Tibial artery (tissue), 4 donors: ENCODE measurements around the gene FAM241A.

ENCODE experiments used
- DNase-seq, 2 donors: peaks; one replicate each; pipeline ENCODE4 v3.0.0-alpha.2; 2019
- H3K27ac ChIP-seq, 2 donors: fragments of 200-600 bp; sonication (generic) in 1 of 2; 1 replicate in 1 of 2; 2 replicates in 1 of 2; pipeline ENCODE4 v1.5.1; 2018 to 2019; ENCODE audit warnings: mild to moderate bottlenecking in 1 of 2
- H3K27me3 ChIP-seq, 2 donors: fragments of 200-600 bp; sonication (generic) in 1 of 2; one replicate each; pipeline versions ENCODE4 v1.5.1 to v1.6.0; 2016 to 2019
- H3K36me3 ChIP-seq, 3 donors: fragments of 200-600 bp; sonication (generic) in 2 of 3; one replicate each; pipeline ENCODE4 v1.5.1; 2016 to 2019; ENCODE audit warnings: mild to moderate bottlenecking in 2 of 3
- H3K4me1 ChIP-seq, 4 donors: fragments of 200-600 bp; sonication (generic) in 2 of 4; 1 replicate in 3 of 4; 2 replicates in 1 of 4; pipeline ENCODE4 v1.5.1; 2016 to 2019
- H3K4me3 ChIP-seq, 2 donors: fragments of 200-600 bp; sonication (generic) in 1 of 2; 1 replicate in 1 of 2; 2 replicates in 1 of 2; pipeline ENCODE4 v1.5.1; 2018 to 2019; ENCODE audit warnings: mild to moderate bottlenecking in 2 of 2
- H3K9me3 ChIP-seq, 3 donors: fragments of 200-600 bp; sonication (generic) in 1 of 3; one replicate each; pipeline ENCODE4 v1.5.1; 2016 to 2019
- intact Hi-C: fragments of 100-400 bp; cut with DNase I; formaldehyde crosslinking; loops from one replicate; pipeline ENCODE4 v1.15.0; 2023; ENCODE audit warnings: low total_unique reads
- TF ChIP-seq, protein P1 (sequence below), 2 experiments: fragments of 200-600 bp in 1 of 2; fragments of 450-650 bp in 1 of 2; IDR thresholded peaks; one replicate each; pipeline ENCODE4 v1.5.1; 2017 to 2019; ENCODE audit warnings: antibody characterized with exemption in 2 of 2, mild to moderate bottlenecking in 1 of 2, moderate library complexity in 1 of 2

FAM241A gene

GRCh38 chr4:112230879-112231778 is 85.9 kb downstream of the FAM241A start:
- Histone ChIP-seq H3K27me3 (no peaks in the 10 kb centered on the region), H3K4me3 (peak overlapping the region; percentile 91 to 92), H3K9me3 (no peaks in the 10 kb centered on the region), H3K4me1 (peaks cover 0 to 22% (median 4%) of the 10 kb centered on the region in 4 donors), H3K36me3 (no peaks in the 10 kb centered on the region), H3K27ac (peak overlapping the region; percentile 96 to 97)
- TF ChIP-seq, protein P1, sequence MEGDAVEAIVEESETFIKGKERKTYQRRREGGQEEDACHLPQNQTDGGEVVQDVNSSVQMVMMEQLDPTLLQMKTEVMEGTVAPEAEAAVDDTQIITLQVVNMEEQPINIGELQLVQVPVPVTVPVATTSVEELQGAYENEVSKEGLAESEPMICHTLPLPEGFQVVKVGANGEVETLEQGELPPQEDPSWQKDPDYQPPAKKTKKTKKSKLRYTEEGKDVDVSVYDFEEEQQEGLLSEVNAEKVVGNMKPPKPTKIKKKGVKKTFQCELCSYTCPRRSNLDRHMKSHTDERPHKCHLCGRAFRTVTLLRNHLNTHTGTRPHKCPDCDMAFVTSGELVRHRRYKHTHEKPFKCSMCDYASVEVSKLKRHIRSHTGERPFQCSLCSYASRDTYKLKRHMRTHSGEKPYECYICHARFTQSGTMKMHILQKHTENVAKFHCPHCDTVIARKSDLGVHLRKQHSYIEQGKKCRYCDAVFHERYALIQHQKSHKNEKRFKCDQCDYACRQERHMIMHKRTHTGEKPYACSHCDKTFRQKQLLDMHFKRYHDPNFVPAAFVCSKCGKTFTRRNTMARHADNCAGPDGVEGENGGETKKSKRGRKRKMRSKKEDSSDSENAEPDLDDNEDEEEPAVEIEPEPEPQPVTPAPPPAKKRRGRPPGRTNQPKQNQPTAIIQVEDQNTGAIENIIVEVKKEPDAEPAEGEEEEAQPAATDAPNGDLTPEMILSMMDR (IDR thresholded peaks at IDR 0.05), result peak in 1 of 2 experiments; percentile 4
- peak; percentile 95 to 99 for DNase-seq
- intact Hi-C loops, result loop anchor here (2.0 kb wide), 1 partner anchor 86 kb away; the partner anchor contains the start of gene FAM241A

DNA sequence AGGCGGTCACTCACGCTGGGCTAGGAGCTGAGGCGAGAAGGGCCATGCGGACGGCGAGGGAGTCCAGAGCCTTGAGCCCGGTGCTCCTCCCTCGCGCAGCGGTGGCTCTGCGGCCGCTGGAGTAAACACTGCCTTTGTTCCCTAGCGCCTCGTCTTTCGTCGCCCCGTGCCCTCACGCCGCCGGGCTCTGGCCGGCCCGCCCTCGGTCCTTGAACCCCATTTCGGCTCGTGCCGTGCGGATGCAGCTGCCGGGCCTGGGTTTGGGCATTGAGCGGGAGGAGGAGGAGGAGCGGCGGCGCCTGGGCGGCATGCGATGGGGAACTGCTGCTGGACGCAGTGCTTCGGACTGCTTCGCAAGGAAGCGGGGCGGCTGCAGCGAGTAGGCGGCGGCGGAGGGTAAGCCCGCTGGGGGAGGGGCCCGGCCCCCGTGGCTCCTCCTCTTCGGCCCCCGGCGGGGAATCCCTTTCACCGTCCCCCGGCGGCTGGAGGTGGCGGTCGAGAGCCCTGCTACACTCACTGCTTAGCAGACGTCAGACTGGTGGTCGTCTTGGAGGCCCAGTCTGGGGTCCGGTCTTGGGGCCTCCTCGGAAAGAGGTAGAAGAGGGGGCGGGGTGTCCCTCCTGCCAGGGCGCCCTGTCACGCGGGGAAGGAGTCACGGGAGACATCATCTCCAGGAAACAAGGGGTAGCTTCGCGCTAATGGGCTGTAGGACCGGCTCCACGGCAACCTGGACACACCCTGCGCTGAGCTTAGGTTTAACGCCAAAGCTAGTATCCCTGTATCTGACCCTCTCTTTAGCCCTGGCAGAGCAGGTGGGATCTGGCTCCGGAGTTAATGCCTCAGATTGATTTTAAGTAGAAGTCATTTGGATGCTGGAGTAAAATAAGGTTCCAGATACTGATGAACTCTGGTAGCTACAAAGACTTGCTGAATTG is 86.8 kb downstream of the FAM241A start, which contains the start of gene AP1AR:
Gene AP1AR (plus strand): TSS at position 9 of the 935 bp plus-strand sequence. CDS start 305 bp downstream, at position 314.
- H3K27me3 ChIP-seq, result no peaks in the 10 kb centered on the region
- TF ChIP-seq, protein P1 (IDR thresholded peaks at IDR 0.05), result peak in 1 of 2 experiments; percentile 36
- no peaks in the 10 kb centered on the region for H3K36me3 ChIP-seq
- H3K9me3 ChIP-seq, result no peaks in the 10 kb centered on the region
- intact Hi-C loops, result loop anchor here (2.0 kb wide), 1 partner anchor 87 kb away; the partner anchor contains the start of gene FAM241A
- peak; percentile 79 to 89 for DNase-seq
- peaks cover 0 to 22% (median 4%) of the 10 kb centered on the region in 4 donors for H3K4me1 ChIP-seq
- peak within 1 kb of the TSS; percentile 91 to 92 for H3K4me3 ChIP-seq
- H3K27ac ChIP-seq, result peak within 1 kb of the TSS; percentile 96 to 97

GRCh38 chr4:112234952-112235609 is 89.8 kb downstream of the FAM241A start:
- intact Hi-C loops, result no loop called here
- H3K9me3 ChIP-seq, result no peaks in the 10 kb centered on the region
- DNase-seq, result peak; percentile 71 to 73
- no peaks in the 10 kb centered on the region for H3K27me3 ChIP-seq
- TF ChIP-seq, protein P1 (IDR thresholded peaks at IDR 0.05), result peak; percentile 73 to 76
- peak overlapping the region in 1 of 2 donors; percentile 23 for H3K27ac ChIP-seq
- no peak overlapping the region for H3K4me3 ChIP-seq
- H3K36me3 ChIP-seq, result no peaks in the 10 kb centered on the region
- H3K4me1 ChIP-seq, result peaks cover 0 to 22% (median 4%) of the 10 kb centered on the region in 4 donors

GRCh38 chr4:112236040-112236439 is 90.8 kb downstream of the FAM241A start:
- intact Hi-C loops, result loop anchor here (2.0 kb wide), 1 partner anchor 137 kb away; no protein-coding TSS in a partner anchor
- H3K4me1 ChIP-seq, result peaks cover 0 to 17% (median 4%) of the 10 kb centered on the region in 4 donors

More at GRCh38 chr4:112236040-112236439, 90.8 kb downstream of the FAM241A start:
- no peak overlapping the region for H3K27ac ChIP-seq
- no peaks in the 10 kb centered on the region for H3K36me3 ChIP-seq
- no peak overlapping the region for H3K4me3 ChIP-seq
- H3K9me3 ChIP-seq, result no peaks in the 10 kb centered on the region
- no peak for DNase-seq
- TF ChIP-seq, protein P1 (IDR thresholded peaks at IDR 0.05), result no peak
- no peaks in the 10 kb centered on the region for H3K27me3 ChIP-seq
